K562 (cell line): ENCODE data around the gene ZDHHC18. TPM values are rescaled to one million over a fixed set of nuclear protein-coding genes. Genes with fewer than 3 reads are reported as not detected.

Source experiments
- ATAC-seq: fragments of 200-7000 bp; cut with Tn5 transposase; 3 replicates; pipeline ENCODE4 v1.9.1; 2020; ENCODE audit warnings: moderate library complexity
- BruUV-seq: library from RNA; stranded (reverse); fragments of 400-500 nt; replicated peaks from 2 replicates; lab custom pipeline; 2021; lab: Mats Ljungman, UMichigan
- CTCF ChIA-PET: fragments of 300-600 bp; formaldehyde crosslinking; extraction: SDS; loops from one replicate; lab custom pipeline; 2021; ENCODE audit warnings: low intra/inter-chr PET ratio; lab: Yijun Ruan, JAX
- POLR2A ChIA-PET: fragments of 300-600, 350-650 bp; sonication (Branson Sonifier 250); formaldehyde crosslinking; extraction: SDS; loops from one replicate; lab custom pipeline; 2021; ENCODE audit warnings: antibody characterized with exemption, inconsistent platforms; lab: Yijun Ruan, JAX
- DNase-seq, 4 experiments: peaks; one replicate each; pipeline versions ENCODE4 v3.0.0 to v3.0.0-alpha.2; 2011 to 2018; ENCODE audit warnings: low spot score in 3 of 4, mixed read lengths in 3 of 4; ENCODE audit errors: extremely low read depth in 1 of 4
- FAIRE-seq: peaks from 2 replicates; lab custom pipeline; 2011; peaks lifted over from hg19 to GRCh38; lab: Jason Lieb, UNC
- H2AFZ ChIP-seq: 2 replicates; pipeline ENCODE4 v1.6.0; 2011; ENCODE audit warnings: low read depth, low read length, control low read depth, inconsistent platforms
- H3K27ac ChIP-seq: fragments of 200-600 bp; 3 replicates; pipeline ENCODE4 v1.8.0; 2011; ENCODE audit warnings: low read depth, mild to moderate bottlenecking, control low read depth, inconsistent platforms, low read length, moderate library complexity, mixed read lengths; ENCODE audit errors: extremely low read depth
- H3K27me3 ChIP-seq, 2 experiments: fragments of 300-600 bp in 1 of 2; 2 replicates in 1 of 2; 3 replicates in 1 of 2; pipeline versions ENCODE4 v1.6.0 to v1.8.0; 2011; ENCODE audit warnings: inconsistent platforms in 2 of 2, low read length in 2 of 2, mild to moderate bottlenecking in 1 of 2, mixed read lengths in 1 of 2, moderate library complexity in 1 of 2; ENCODE audit not compliant: control insufficient read depth in 2 of 2, insufficient read depth in 2 of 2
- H3K36me3 ChIP-seq: fragments of 300-600 bp; 3 replicates; pipeline ENCODE4 v1.8.0; 2011; ENCODE audit warnings: mild to moderate bottlenecking, low read length, inconsistent platforms; ENCODE audit not compliant: control insufficient read depth, insufficient read depth
- H3K4me1 ChIP-seq, 2 experiments: fragments of 200-600 bp in 1 of 2; replicated peaks in 1 of 2; 2 replicates in 1 of 2; 3 replicates in 1 of 2; pipeline versions ENCODE4 v1.5.1 to v1.8.0; 2011; ENCODE audit warnings: inconsistent platforms in 2 of 2, low read length in 2 of 2, mild to moderate bottlenecking in 1 of 2, mixed read lengths in 1 of 2, moderate library complexity in 1 of 2; ENCODE audit not compliant: control insufficient read depth in 2 of 2, insufficient read depth in 2 of 2
- H3K4me2 ChIP-seq: 2 replicates; pipeline ENCODE4 v1.6.1; 2011; ENCODE audit warnings: low read length, control low read depth, inconsistent platforms, mixed read lengths; ENCODE audit not compliant: insufficient read depth
- H3K4me3 ChIP-seq: fragments of 200-600 bp; sonication (generic), shearing (Covaris generic); 2 replicates; pipeline ENCODE4 v1.5.1; 2016; ENCODE audit warnings: control low read depth, inconsistent platforms
- H3K79me2 ChIP-seq: fragments of 200-600 bp; 3 replicates; pipeline ENCODE4 v1.8.0; 2011; ENCODE audit warnings: low read length, inconsistent platforms; ENCODE audit not compliant: control insufficient read depth, insufficient read depth
- H3K9ac ChIP-seq, 2 experiments: 2 replicates each; pipeline versions ENCODE4 v1.6.0 to v1.6.1; 2011; ENCODE audit warnings: low read depth in 2 of 2, low read length in 2 of 2, control low read depth in 1 of 2, inconsistent platforms in 1 of 2, mild to moderate bottlenecking in 1 of 2, mixed read lengths in 1 of 2; ENCODE audit not compliant: insufficient read depth in 1 of 2
- H3K9me1 ChIP-seq: one replicate; pipeline ENCODE4 v1.6.0; 2011; ENCODE audit warnings: inconsistent platforms, mild to moderate bottlenecking, low read length, moderate library complexity; ENCODE audit not compliant: control insufficient read depth, insufficient read depth
- H3K9me3 ChIP-seq: replicated peaks from 2 replicates; pipeline ENCODE4 v1.5.1; 2011; ENCODE audit warnings: low read depth, low read length, inconsistent platforms; ENCODE audit not compliant: control insufficient read depth, insufficient read depth
- H4K20me1 ChIP-seq: replicated peaks from 2 replicates; pipeline ENCODE4 v1.6.1; 2011; ENCODE audit warnings: low read length, inconsistent platforms, mixed read lengths; ENCODE audit not compliant: control insufficient read depth, insufficient read depth
- CREB5 ChIP-seq: fragments of 250-450 bp; sonication (Bioruptor Pico); IDR thresholded peaks from 2 replicates; pipeline ENCODE4 v1.5.0; 2020; ENCODE audit warnings: mild to moderate bottlenecking
- ILK ChIP-seq: fragments of 450-650 bp; IDR thresholded peaks from 2 replicates; pipeline ENCODE4 v1.6.1; 2016; ENCODE audit warnings: missing genetic modification characterization, low read depth, mild to moderate bottlenecking, missing compliant biosample characterization, moderate library complexity, borderline replicate concordance
- SIN3A ChIP-seq, 2 experiments: fragments of 150-350 bp in 1 of 2; IDR thresholded peaks; 2 replicates each; pipeline ENCODE4 v1.6.1; 2011 to 2016; ENCODE audit warnings: borderline replicate concordance in 2 of 2, low read depth in 2 of 2, low read length in 2 of 2, mild to moderate bottlenecking in 2 of 2, moderate library complexity in 2 of 2; ENCODE audit not compliant: control insufficient read depth in 1 of 2
- YY1 ChIP-seq, 3 experiments: IDR thresholded peaks; 2 replicates each; pipeline ENCODE4 v1.6.1; 2011; ENCODE audit warnings: low read length in 2 of 3, mild to moderate bottlenecking in 2 of 3, moderate library complexity in 2 of 3, borderline replicate concordance in 1 of 3, control low read depth in 1 of 3, low read depth in 1 of 3; ENCODE audit not compliant: insufficient read depth in 3 of 3, insufficient replicate concordance in 2 of 3, control insufficient read depth in 1 of 3, insufficient read length in 1 of 3; ENCODE audit errors: extremely low read depth in 1 of 3
- ZBTB40 ChIP-seq, 2 experiments: fragments of 450-650 bp in 1 of 2; sonication (generic) in 1 of 2; formaldehyde crosslinking in 1 of 2; IDR thresholded peaks; 2 replicates each; pipeline versions ENCODE4 v1.7.1 to v1.9.0; 2016 to 2022; ENCODE audit warnings: inconsistent platforms in 1 of 2, mild to moderate bottlenecking in 1 of 2, missing genetic modification reagents in 1 of 2
- ZBTB7A ChIP-seq: IDR thresholded peaks from 2 replicates; pipeline ENCODE4 v1.6.1; 2011; ENCODE audit warnings: low read depth, mild to moderate bottlenecking, low read length, moderate library complexity, borderline replicate concordance; ENCODE audit not compliant: control insufficient read depth
- WGBS: fragments of 100-300 bp; shearing (Covaris generic); methylation state at CpG from one replicate; pipeline ENCODE4 v1.1.6; 2016; ENCODE audit warnings: low coverage, mixed read lengths; ENCODE audit not compliant: insufficient coverage; ENCODE audit errors: missing lambda C conversion rate; 5-methylcytosine and 5-hydroxymethylcytosine counted together
- in situ Hi-C: fragments of 300-500 bp; cut with MboI; formaldehyde crosslinking; loops from 4 replicates; pipeline ENCODE4 v1.15.0; 2018; ENCODE audit warnings: inconsistent platforms, mixed read lengths
- intact Hi-C: fragments of 100-400 bp; cut with micrococcal nuclease; formaldehyde crosslinking; loops from 2 replicates; pipeline ENCODE4 v1.14.2; 2022
- polyA plus RNA-seq, 8 experiments: library from polyadenylated mRNA; depleted of rRNA in 4 of 8; stranded (reverse) in 5 of 8; unstranded in 3 of 8; fragments of >200 nt; fragmentation: Nextera tagmentation in 2 of 8; fragmentation: Illumina TruSeq in 1 of 8; extraction: Ambion mirVana in 2 of 8; extraction: Trizol in 1 of 8; gene quantifications; 2 replicates each; pipeline versions ENCODE4 v1.2.1 to v1.2.3, GENCODE V29; 2011 to 2014; ENCODE audit warnings: inconsistent platforms in 1 of 8, missing spikeins in 1 of 8
- total RNA-seq, 7 experiments: library from RNA; depleted of rRNA in 6 of 7; stranded (reverse); fragments of >200 nt in 6 of 7; fragmentation: Illumina TruSeq in 2 of 7; extraction: Trizol in 2 of 7; gene quantifications; 2 replicates each; pipeline versions ENCODE4 v1.2.1 to v1.2.3, GENCODE V29; 2011 to 2021; ENCODE audit warnings: low replicate concordance in 1 of 7

The ZDHHC18 gene
- total and polyA plus RNA-seq, 9 of the 15 experiments (the other 6 are each of a cell fraction or from before 2014, with no cell fraction given), result 0.42 to 35.6 (median 15.8) TPM

- no peak for TF ChIP-seq CREB5
- TF ChIP-seq, all 486 proteins: peak for 0
Measured at GRCh38 chr1:26824731-26825130, 1.8 kb upstream of the ZDHHC18 start (continued).

GRCh38 chr1:26827106-26827604 lies 667 bp downstream of the ZDHHC18 start:
- Histone ChIP-seq H3K79me2 (peaks cover 41% of the 10 kb centered on the region), H3K9me3 (no peaks in the 10 kb centered on the region), H4K20me1 (peaks cover 16% of the 10 kb centered on the region; the same call in 1 of the 2 replicates), H3K4me1 (peaks cover 42 to 44% of the 10 kb centered on the region in 2 experiments), H3K4me3 (peak overlapping the region; percentile 58), H3K27me3 (no peaks in the 10 kb centered on the region), H3K36me3 (peaks cover 35% of the 10 kb centered on the region), H2AFZ (0 out of 2 replicates have a peak overlapping the region, but pooled peaks have one; percentile 37), H3K9ac (peak overlapping the region; percentile 50 to 93; a peak in 3 of 4 replicates), H3K9me1 (peaks cover 10% of the 10 kb centered on the region), H3K4me2 (peak overlapping the region; percentile 85), H3K27ac (no peak overlapping the region; the same call in 2 of the 3 replicates)
- ChIA-PET POLR2A (interaction anchor here (0.7 to 2.2 kb wide), 2 partner anchors 11 to 182 kb away, joined by 3 to 7 read pairs; no protein-coding TSS in a partner anchor), CTCF (interaction anchor here (0.6 to 0.7 kb wide), 2 partner anchors 16 to 95 kb away, joined by 3 to 4 read pairs; no protein-coding TSS in a partner anchor)
- in situ Hi-C loops, result no loop called here
- WGBS, result 3% methylated on average over 12 of the region's 17 CpGs
- FAIRE-seq (no peak), ATAC-seq (no peak), DNase-seq (no peak)
- TF ChIP-seq ZBTB7A, result 0 out of 2 replicates have a peak, but pooled peaks have one; percentile 34
- TF ChIP-seq YY1 (IDR thresholded peaks at IDR 0.05; ENCODE audit: borderline replicate concordance in 1 of 3, control insufficient read depth in 1 of 3, extremely low read depth in 1 of 3, insufficient read depth in 3 of 3, insufficient read length in 1 of 3, insufficient replicate concordance in 2 of 3, low read depth in 1 of 3, low read length in 2 of 3), result peak in 1 of 3 experiments; percentile 3
- peak; percentile 40; the same call in 1 of the 2 replicates for TF ChIP-seq ZBTB40 (IDR thresholded peaks at IDR 0.05)
- no peak for TF ChIP-seq ZBTB40 (CRISPR knock-in tag; IDR thresholded peaks at IDR 0.05)
- TF ChIP-seq SIN3A (IDR thresholded peaks at IDR 0.05; ENCODE audit: borderline replicate concordance in 2 of 2, control insufficient read depth in 1 of 2, low read depth in 2 of 2, low read length in 2 of 2), result 0 out of 4 replicates have a peak, but pooled peaks of 1 of the 2 experiments have one; percentile 36
- TF ChIP-seq ILK (tag), result no peak
- BruUV-seq, result no TSS peak
- intact Hi-C loops, result no loop called here
